Keratinocyte (primary cell): Measurements from ENCODE around the gene WNK4.

Source experiments
- CTCF ChIP-seq, 3 experiments: IDR thresholded peaks in 1 of 3; conservative IDR thresholded peaks in 1 of 3; optimal IDR thresholded peaks in 1 of 3; 2 replicates in 2 of 3; 3 replicates in 1 of 3; pipeline versions ENCODE3 to v1.5.1; 2011; ENCODE audit warnings: low read length in 3 of 3, mild to moderate bottlenecking in 3 of 3, moderate library complexity in 2 of 3, control low read depth in 1 of 3, inconsistent platforms in 1 of 3; ENCODE audit not compliant: insufficient read depth in 2 of 3; ENCODE audit errors: extremely low read depth in 1 of 3
- EZH2 ChIP-seq: IDR thresholded peaks from one replicate; pipeline ENCODE4 v1.6.1; 2012; ENCODE audit warnings: inconsistent platforms, mild to moderate bottlenecking, low read length, moderate library complexity

- TF ChIP-seq CTCF (optimal IDR thresholded peaks at IDR 0.05 in 1 of 3, IDR thresholded peaks at IDR 0.05 in 1 of 3, conservative IDR thresholded peaks at IDR 0.05 in 1 of 3; ENCODE audit: extremely low read depth in 1 of 3, insufficient read depth in 2 of 3, low read length in 3 of 3) (no peak), EZH2 (no peak)
These were observed 14.3 kb upstream of the WNK4 start for GRCh38 chr17:42766124-42766523.
